GM12892 (cell line): Measurements from ENCODE around the gene MAP1B.

Experiments used
- POLR2A ChIP-seq: IDR thresholded peaks from 2 replicates; pipeline ENCODE4 v1.6.1; 2011; ENCODE audit warnings: low read depth, low read length, control low read depth
- POLR2AphosphoS5 ChIP-seq: IDR thresholded peaks from 2 replicates; pipeline ENCODE4 v1.6.1; 2011; ENCODE audit warnings: low read depth, low read length, control low read depth

GRCh38 chr5:72134226-72134899 is 27.1 kb downstream of the MAP1B start:
- TF ChIP-seq POLR2AphosphoS5 (no peak), POLR2A (no peak)
